HepG2 (cell line): ENCODE data around the gene SCML1. TPM values are rescaled to one million over a fixed set of nuclear protein-coding genes. Genes with fewer than 3 reads are reported as not detected.

Experiments
- ATAC-seq: fragments of 200-7000 bp; cut with Tn5 transposase; 3 replicates; pipeline ENCODE4 v1.9.1; 2020; ENCODE audit warnings: mild to moderate bottlenecking, moderate library complexity
- BruUV-seq: library from RNA; stranded (reverse); fragments of 400-500 nt; replicated peaks from 2 replicates; lab custom pipeline; 2021; lab: Mats Ljungman, UMichigan
- CTCF ChIA-PET: fragments of 300-600 bp; formaldehyde crosslinking; extraction: SDS; loops from one replicate; lab custom pipeline; 2021; ENCODE audit warnings: low total read pairs, inconsistent platforms, low intra/inter-chr PET ratio; lab: Yijun Ruan, JAX
- POLR2A ChIA-PET: fragments of 350-600 bp; sonication (Branson Sonifier 250); formaldehyde crosslinking; loops from one replicate; lab custom pipeline; 2020; ENCODE audit warnings: antibody characterized with exemption, inconsistent platforms; lab: Yijun Ruan, JAX
- DNase-seq: peaks from one replicate; pipeline ENCODE4 v3.0.0-alpha.2; 2015; ENCODE audit warnings: low spot score
- FAIRE-seq: peaks from 3 replicates; lab custom pipeline; 2011; peaks lifted over from hg19 to GRCh38; lab: Jason Lieb, UNC
- H2AFZ ChIP-seq: one replicate; pipeline ENCODE4 v1.6.1; 2011; ENCODE audit warnings: low read length, inconsistent platforms
- H3K27ac ChIP-seq: fragments of 300-600 bp; 3 replicates; pipeline ENCODE4 v1.8.0; 2011; ENCODE audit warnings: mixed run types, mild to moderate bottlenecking, mixed read lengths, low read length, inconsistent platforms; ENCODE audit not compliant: insufficient read depth; ENCODE audit errors: extremely low read length
- H3K27me3 ChIP-seq, 2 experiments: fragments of 200-600 bp in 1 of 2; 2 replicates in 1 of 2; 3 replicates in 1 of 2; pipeline versions ENCODE4 v1.6.0 to v1.8.0; 2011; ENCODE audit warnings: low read length in 2 of 2, mild to moderate bottlenecking in 2 of 2, moderate library complexity in 2 of 2, inconsistent platforms in 1 of 2; ENCODE audit not compliant: insufficient read depth in 2 of 2, control insufficient read depth in 1 of 2
- H3K36me3 ChIP-seq, 2 experiments: fragments of 200-600 bp in 1 of 2; replicated peaks in 1 of 2; 2 replicates in 1 of 2; 3 replicates in 1 of 2; pipeline versions ENCODE4 v1.5.1 to v1.8.0; 2011; ENCODE audit warnings: low read length in 2 of 2, inconsistent platforms in 1 of 2; ENCODE audit not compliant: insufficient read depth in 2 of 2, control insufficient read depth in 1 of 2
- H3K4me1 ChIP-seq: 2 replicates; pipeline ENCODE4 v1.5.1; 2012; ENCODE audit warnings: low read length, inconsistent platforms; ENCODE audit not compliant: insufficient read depth
- H3K4me2 ChIP-seq: 2 replicates; pipeline ENCODE4 v1.6.0; 2011; ENCODE audit warnings: low read depth, low read length, inconsistent platforms
- H3K4me3 ChIP-seq, 3 experiments: fragments of 200-600 bp in 1 of 3; sonication (generic), shearing (Covaris generic) in 1 of 3; replicated peaks in 1 of 3; 2 replicates each; pipeline ENCODE4 v1.5.1; 2011 to 2016; ENCODE audit warnings: low read length in 3 of 3, inconsistent platforms in 2 of 3, low read depth in 2 of 3, mild to moderate bottlenecking in 2 of 3, control low read depth in 1 of 3, mixed read lengths in 1 of 3; ENCODE audit not compliant: insufficient read depth in 1 of 3
- H3K79me2 ChIP-seq: one replicate; pipeline ENCODE4 v1.6.1; 2011; ENCODE audit warnings: low read length, inconsistent platforms; ENCODE audit not compliant: insufficient read depth
- H3K9ac ChIP-seq: 2 replicates; pipeline ENCODE4 v1.6.0; 2011; ENCODE audit warnings: mild to moderate bottlenecking, low read depth, low read length, inconsistent platforms; ENCODE audit not compliant: insufficient read depth
- H3K9me3 ChIP-seq: 2 replicates; pipeline ENCODE4 v1.5.1; 2012; ENCODE audit warnings: mild to moderate bottlenecking, low read length
- H4K20me1 ChIP-seq: 2 replicates; pipeline ENCODE4 v1.6.0; 2011; ENCODE audit warnings: inconsistent platforms, mild to moderate bottlenecking, low read length, moderate library complexity; ENCODE audit not compliant: insufficient read depth
- ATRX ChIP-seq: sonication (generic); formaldehyde crosslinking; IDR thresholded peaks from 2 replicates; pipeline ENCODE4 v1.4.0; 2020; ENCODE audit warnings: missing genetic modification reagents, borderline replicate concordance
- CAMTA2 ChIP-seq: sonication (generic); formaldehyde crosslinking; IDR thresholded peaks from 2 replicates; pipeline ENCODE4 v1.4.0; 2020; ENCODE audit warnings: mild to moderate bottlenecking, missing genetic modification reagents, borderline replicate concordance
- CHD4 ChIP-seq: fragments of 200-600 bp; sonication (generic); IDR thresholded peaks from 2 replicates; pipeline ENCODE4 v1.7.0; 2017; ENCODE audit warnings: mild to moderate bottlenecking, low read length, borderline replicate concordance
- GMEB2 ChIP-seq: IDR thresholded peaks from 2 replicates; pipeline ENCODE4 v1.6.1; 2016; ENCODE audit warnings: missing biosample characterization, missing genetic modification reagents, low read depth
- HHEX ChIP-seq: IDR thresholded peaks from 2 replicates; pipeline ENCODE4 v1.6.1; 2016; ENCODE audit warnings: control low read depth
- IKZF5 ChIP-seq: IDR thresholded peaks from 2 replicates; pipeline ENCODE4 v1.6.1; 2018; ENCODE audit warnings: missing genetic modification reagents, mild to moderate bottlenecking, missing compliant biosample characterization
- KAT2B ChIP-seq: fragments of 150-350 bp; IDR thresholded peaks from 2 replicates; pipeline ENCODE4 v1.6.1; 2014; ENCODE audit warnings: low read depth, low read length, borderline replicate concordance
- RAD51 ChIP-seq: fragments of 450-650 bp; IDR thresholded peaks from 2 replicates; pipeline ENCODE4 v1.6.1; 2016; ENCODE audit warnings: borderline replicate concordance
- SOX13 ChIP-seq, 3 experiments: fragments of 450-650 bp in 1 of 3; sonication (generic) in 1 of 3; formaldehyde crosslinking in 1 of 3; IDR thresholded peaks in 2 of 3; conservative IDR thresholded peaks in 1 of 3; 2 replicates each; pipeline versions ENCODE4 v1.5.0 to v1.6.1; 2016 to 2020; ENCODE audit warnings: antibody characterized with exemption in 1 of 3, mild to moderate bottlenecking in 1 of 3, missing compliant biosample characterization in 1 of 3, missing genetic modification reagents in 1 of 3, moderate library complexity in 1 of 3
- ZMYM4 ChIP-seq: sonication (generic); formaldehyde crosslinking; IDR thresholded peaks from 2 replicates; pipeline ENCODE4 v1.8.1; 2023; ENCODE audit warnings: mild to moderate bottlenecking, missing genetic modification reagents
- ZNF530 ChIP-seq: sonication (generic); formaldehyde crosslinking; IDR thresholded peaks from 2 replicates; pipeline ENCODE4 v1.5.0; 2020; ENCODE audit warnings: low read depth, mild to moderate bottlenecking, missing genetic modification reagents
- ZNF607 ChIP-seq: sonication (generic); formaldehyde crosslinking; IDR thresholded peaks from 2 replicates; pipeline ENCODE4 v1.5.1; 2020; ENCODE audit warnings: missing genetic modification reagents, mild to moderate bottlenecking, borderline replicate concordance
- ZNF670 ChIP-seq: sonication (generic); formaldehyde crosslinking; IDR thresholded peaks from 2 replicates; pipeline ENCODE4 v1.8.0; 2022; ENCODE audit warnings: mild to moderate bottlenecking, missing genetic modification reagents, borderline replicate concordance
- ZNF780A ChIP-seq: sonication (generic); formaldehyde crosslinking; IDR thresholded peaks from 2 replicates; pipeline ENCODE4 v1.8.0; 2022; ENCODE audit warnings: mild to moderate bottlenecking, missing genetic modification reagents, moderate library complexity
- WGBS: methylation state at CpG from one replicate; pipeline ENCODE4 v1.1.6; 2017; ENCODE audit warnings: low lambda C conversion rate; 5-methylcytosine and 5-hydroxymethylcytosine counted together
- in situ Hi-C: cut with HindIII; loops from 2 replicates; pipeline ENCODE4 v1.10.0; 2017; ENCODE audit warnings: low pct_unique_long_range_greater_than_20kb; ENCODE audit not compliant: extremely low pct_ligation_motif_present
- intact Hi-C: fragments of 100-400 bp; cut with micrococcal nuclease; formaldehyde crosslinking; loops from one replicate; pipeline ENCODE4 v1.10.0; 2022; ENCODE audit not compliant: unreplicated experiment
- polyA plus RNA-seq, 8 experiments: library from polyadenylated mRNA; depleted of rRNA in 3 of 8; stranded (reverse) in 7 of 8; unstranded in 1 of 8; fragments of >200 nt; fragmentation: Illumina TruSeq in 4 of 8; extraction: Trizol in 4 of 8; gene quantifications; 2 replicates each; pipeline versions ENCODE4 v1.2.1 to v1.2.3, GENCODE V29; 2011 to 2016; ENCODE audit warnings: low read depth in 4 of 8, missing spikeins in 1 of 8, mixed read lengths in 1 of 8; ENCODE audit not compliant: insufficient read depth in 1 of 8
- total RNA-seq, 5 experiments: library from RNA; depleted of rRNA; stranded (reverse); fragments of >200 nt; fragmentation: Illumina TruSeq; extraction: Trizol; gene quantifications; 2 replicates each; pipeline ENCODE4 v1.2.3, GENCODE V29; 2016; ENCODE audit warnings: low read depth in 1 of 5

Gene SCML1
- total and polyA plus RNA-seq, 2 of the 13 experiments (the other 11 are each of a cell fraction or from before 2014, with no cell fraction given), result 24.2 to 129 TPM

GRCh38 chrX:17750436-17750835 lies 13.1 kb downstream of the SCML1 start:
- FAIRE-seq, result no peak
- Histone ChIP-seq H3K36me3 (peaks cover 4 to 34% of the 10 kb centered on the region in 2 experiments), H3K4me3 (no peak overlapping the region), H3K27me3 (no peaks in the 10 kb centered on the region), H3K27ac (no peak overlapping the region), H2AFZ (no peak overlapping the region), H4K20me1 (no peaks in the 10 kb centered on the region), H3K9ac (no peak overlapping the region), H3K4me2 (no peak overlapping the region), H3K79me2 (peaks cover 45% of the 10 kb centered on the region), H3K4me1 (peaks cover 52% of the 10 kb centered on the region), H3K9me3 (no peaks in the 10 kb centered on the region)
- no peak for DNase-seq
- in situ Hi-C loops (no loop called here), intact Hi-C loops (no loop called here)
- TF ChIP-seq SOX13 (IDR thresholded peaks at IDR 0.05), result no peak
- no peak for TF ChIP-seq SOX13 (CRISPR knock-in tag; conservative IDR thresholded peaks at IDR 0.05 in 1 of 2, IDR thresholded peaks at IDR 0.05 in 1 of 2)
- TF ChIP-seq ZNF670 (CRISPR knock-in tag), result no peak
- no peak for TF ChIP-seq ZNF530 (CRISPR knock-in tag)
- no peak for TF ChIP-seq ZMYM4 (CRISPR knock-in tag)
- no peak for TF ChIP-seq ZNF607
- TF ChIP-seq GMEB2 (CRISPR knock-in tag), result no peak
- no peak for TF ChIP-seq HHEX (CRISPR knock-in tag)
- no peak for TF ChIP-seq ATRX (CRISPR knock-in tag)
- no peak for TF ChIP-seq CAMTA2 (CRISPR knock-in tag)
- no peak for TF ChIP-seq ZNF780A
- no peak for TF ChIP-seq KAT2B
- no peak for TF ChIP-seq IKZF5 (CRISPR knock-in tag)
- TF ChIP-seq CHD4, result no peak
- TF ChIP-seq RAD51, result no peak
- no peak for ATAC-seq
- 88% methylated on average over 3 of the region's 3 CpGs for WGBS
- ChIA-PET CTCF (no interaction called here), POLR2A (interaction anchor here (0.5 kb wide), 1 partner anchor 979 kb away, joined by 4 read pairs; no protein-coding TSS in a partner anchor)
- no TSS peak for BruUV-seq
